ENCODE measurements around the gene CHADL. TPM values are rescaled to one million over a fixed set of nuclear protein-coding genes. Genes with fewer than 3 reads are reported as not detected.

The CHADL gene
- total RNA-seq, 1 donor from 2014 or later = 3.7 TPM

DNA sequence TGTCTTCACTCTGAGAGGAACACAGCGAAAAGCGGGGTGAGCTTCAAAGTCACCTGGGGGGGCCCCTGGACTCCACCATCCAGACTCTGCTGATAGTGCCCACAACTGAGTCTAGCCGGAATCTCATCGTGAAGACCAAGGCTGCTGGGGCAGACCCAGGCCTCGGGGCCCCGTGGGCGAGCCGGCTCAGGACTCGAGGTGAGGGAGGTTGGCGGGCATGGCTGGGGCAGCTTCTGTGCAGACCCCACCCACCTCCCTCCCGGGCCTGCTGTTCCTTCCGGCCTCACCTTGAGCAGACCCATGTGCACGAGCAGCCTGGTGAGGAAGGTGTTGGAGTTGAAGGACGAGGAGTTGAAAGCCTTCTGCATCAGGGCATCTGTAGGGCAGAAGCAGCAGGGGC lies 8.7 kb upstream of the CHADL start:
- intact Hi-C loops (cut with DNase I) = no loop called here
- Histone ChIP-seq H3K27ac (no peak overlapping the region), H3K9me3 (no peaks in the 10 kb centered on the region), H3K4me1 (no peaks in the 10 kb centered on the region), H3K4me3 (no peak overlapping the region), H3K27me3 (no peaks in the 10 kb centered on the region), H3K36me3 (peaks cover 0 to 73% of the 10 kb centered on the region in 2 donors)
- TF ChIP-seq POLR2AphosphoS5 (IDR thresholded peaks at IDR 0.05; ENCODE audit: insufficient read depth in 1 of 2, low read depth in 1 of 2) (no peak), POLR2A (IDR thresholded peaks at IDR 0.05) (no peak)
- TF ChIP-seq, protein P1, sequence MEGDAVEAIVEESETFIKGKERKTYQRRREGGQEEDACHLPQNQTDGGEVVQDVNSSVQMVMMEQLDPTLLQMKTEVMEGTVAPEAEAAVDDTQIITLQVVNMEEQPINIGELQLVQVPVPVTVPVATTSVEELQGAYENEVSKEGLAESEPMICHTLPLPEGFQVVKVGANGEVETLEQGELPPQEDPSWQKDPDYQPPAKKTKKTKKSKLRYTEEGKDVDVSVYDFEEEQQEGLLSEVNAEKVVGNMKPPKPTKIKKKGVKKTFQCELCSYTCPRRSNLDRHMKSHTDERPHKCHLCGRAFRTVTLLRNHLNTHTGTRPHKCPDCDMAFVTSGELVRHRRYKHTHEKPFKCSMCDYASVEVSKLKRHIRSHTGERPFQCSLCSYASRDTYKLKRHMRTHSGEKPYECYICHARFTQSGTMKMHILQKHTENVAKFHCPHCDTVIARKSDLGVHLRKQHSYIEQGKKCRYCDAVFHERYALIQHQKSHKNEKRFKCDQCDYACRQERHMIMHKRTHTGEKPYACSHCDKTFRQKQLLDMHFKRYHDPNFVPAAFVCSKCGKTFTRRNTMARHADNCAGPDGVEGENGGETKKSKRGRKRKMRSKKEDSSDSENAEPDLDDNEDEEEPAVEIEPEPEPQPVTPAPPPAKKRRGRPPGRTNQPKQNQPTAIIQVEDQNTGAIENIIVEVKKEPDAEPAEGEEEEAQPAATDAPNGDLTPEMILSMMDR (IDR thresholded peaks at IDR 0.05) = no peak
- no peak for DNase-seq (ENCODE audit: extremely low spot score in 2 of 2)

- no peaks in the 10 kb centered on the region for H3K9me3 ChIP-seq
- no peak overlapping the region for H3K4me3 ChIP-seq
- H3K27me3 ChIP-seq = no peaks in the 10 kb centered on the region
- H3K4me1 ChIP-seq = no peaks in the 10 kb centered on the region
- no peak for TF ChIP-seq POLR2A (IDR thresholded peaks at IDR 0.05)
- no peak for TF ChIP-seq POLR2AphosphoS5 (IDR thresholded peaks at IDR 0.05; ENCODE audit: insufficient read depth in 1 of 2, low read depth in 1 of 2)
- TF ChIP-seq, protein P1 (IDR thresholded peaks at IDR 0.05) = no peak
- intact Hi-C loops (cut with DNase I) = no loop called here
- no peak for DNase-seq (ENCODE audit: extremely low spot score in 2 of 2)
- H3K27ac ChIP-seq = no peak overlapping the region
- H3K36me3 ChIP-seq = peaks cover 0 to 68% of the 10 kb centered on the region in 2 donors
These were observed 8.0 kb upstream of the CHADL start for GRCh38 chr22:41248758-41249157.

- Histone ChIP-seq H3K9me3 (no peaks in the 10 kb centered on the region), H3K4me1 (no peaks in the 10 kb centered on the region), H3K27ac (no peak overlapping the region), H3K4me3 (no peak overlapping the region), H3K27me3 (no peaks in the 10 kb centered on the region), H3K36me3 (peaks cover 0 to 64% of the 10 kb centered on the region in 2 donors)
- no peak for DNase-seq (ENCODE audit: extremely low spot score in 2 of 2)
- TF ChIP-seq, protein P1 (IDR thresholded peaks at IDR 0.05) = no peak
- no peak for TF ChIP-seq POLR2A (IDR thresholded peaks at IDR 0.05)
- TF ChIP-seq POLR2AphosphoS5 (IDR thresholded peaks at IDR 0.05; ENCODE audit: insufficient read depth in 1 of 2, low read depth in 1 of 2) = no peak
- intact Hi-C loops (cut with DNase I) = no loop called here
These were observed 7.6 kb upstream of the CHADL start for GRCh38 chr22:41248314-41248713.

- no peak for TF ChIP-seq POLR2A (IDR thresholded peaks at IDR 0.05)
- no peak for TF ChIP-seq POLR2AphosphoS5 (IDR thresholded peaks at IDR 0.05; ENCODE audit: insufficient read depth in 1 of 2, low read depth in 1 of 2)
- TF ChIP-seq, protein P1 (IDR thresholded peaks at IDR 0.05) = no peak
- Histone ChIP-seq H3K36me3 (peaks cover 0 to 61% of the 10 kb centered on the region in 2 donors), H3K4me3 (no peak overlapping the region), H3K4me1 (no peaks in the 10 kb centered on the region), H3K9me3 (no peaks in the 10 kb centered on the region), H3K27me3 (no peaks in the 10 kb centered on the region), H3K27ac (no peak overlapping the region)
- intact Hi-C loops (cut with DNase I) = no loop called here
- no peak for DNase-seq (ENCODE audit: extremely low spot score in 2 of 2)
These were observed 7.0 kb upstream of the CHADL start for GRCh38 chr22:41247703-41248102.

DNA sequence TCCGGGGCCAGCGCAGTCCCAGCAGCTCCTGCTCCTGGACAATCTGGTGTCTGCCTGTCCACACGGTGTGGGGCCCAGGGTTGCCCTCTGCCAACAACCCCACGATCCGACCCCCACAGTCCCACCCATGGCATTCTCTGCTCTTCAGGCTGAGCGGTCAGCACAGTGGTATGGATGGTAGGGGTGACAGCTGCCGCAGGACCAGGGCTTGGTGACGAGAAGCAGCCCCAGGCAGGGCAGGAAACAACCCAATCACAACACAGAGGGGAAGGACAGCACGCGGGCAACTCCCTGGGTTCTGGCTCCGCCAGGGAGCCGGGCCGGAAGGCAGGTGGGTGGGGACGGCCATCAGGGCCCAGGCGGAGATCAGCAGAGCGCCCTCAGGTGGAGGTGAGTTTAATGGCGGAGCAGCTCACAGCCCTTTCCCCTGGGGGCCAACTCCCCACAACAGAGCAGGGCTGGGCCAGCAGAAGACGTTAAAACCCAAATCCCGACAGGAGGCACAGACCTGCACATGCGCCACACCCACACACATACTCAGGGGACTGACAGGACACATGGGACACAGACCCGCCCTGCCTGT lies 5.3 kb upstream of the CHADL start:
- no peaks in the 10 kb centered on the region for H3K4me1 ChIP-seq
- peaks cover 0 to 45% of the 10 kb centered on the region in 2 donors for H3K36me3 ChIP-seq
- H3K9me3 ChIP-seq = no peaks in the 10 kb centered on the region
- intact Hi-C loops (cut with DNase I) = no loop called here
- no peak overlapping the region for H3K4me3 ChIP-seq
- TF ChIP-seq POLR2A (IDR thresholded peaks at IDR 0.05) (no peak), POLR2AphosphoS5 (IDR thresholded peaks at IDR 0.05; ENCODE audit: insufficient read depth in 1 of 2, low read depth in 1 of 2) (no peak)
- TF ChIP-seq, protein P1 (IDR thresholded peaks at IDR 0.05) = no peak
- H3K27me3 ChIP-seq = no peaks in the 10 kb centered on the region
- DNase-seq (ENCODE audit: extremely low spot score in 2 of 2) = no peak
- H3K27ac ChIP-seq = no peak overlapping the region
